Gastroesophageal sphincter (tissue), 3 donors: ENCODE measurements around the gene KIF26B.

ENCODE experiments used
- EP300 ChIP-seq: sonication (generic); formaldehyde crosslinking; IDR thresholded peaks from one replicate; pipeline ENCODE4 v1.6.1; 2017; ENCODE audit warnings: antibody characterized with exemption, mild to moderate bottlenecking
- TF ChIP-seq, protein P1 (sequence below), 4 experiments: fragments of 200-600 bp in 2 of 4; fragments of 450-650 bp in 2 of 4; sonication (generic) in 1 of 4; IDR thresholded peaks; one replicate each; pipeline ENCODE4 v1.5.1; 2017 to 2019; ENCODE audit warnings: antibody characterized with exemption in 4 of 4, mild to moderate bottlenecking in 2 of 4, moderate library complexity in 2 of 4

DNA sequence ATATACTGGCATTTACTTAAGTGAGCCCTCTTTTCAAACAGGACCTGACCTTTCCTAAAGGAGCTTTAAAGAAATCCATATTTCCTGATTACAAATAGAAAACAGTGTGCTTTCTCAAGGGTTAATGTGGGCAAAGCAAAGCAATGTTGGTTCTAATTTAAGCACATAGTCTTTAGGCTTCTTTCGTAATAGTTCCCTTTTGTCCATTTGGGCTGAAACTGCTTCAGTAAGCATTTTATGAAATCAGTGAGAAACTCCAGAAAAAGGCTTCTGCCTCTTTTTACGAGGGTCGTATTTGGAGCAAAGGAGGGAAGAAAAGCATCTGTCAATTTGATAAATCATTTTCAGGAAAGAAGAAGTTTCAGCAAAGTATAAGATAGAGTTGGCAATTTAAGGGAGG, 331.2 kb downstream of the KIF26B start:
- TF ChIP-seq EP300 = no peak
- TF ChIP-seq, protein P1, sequence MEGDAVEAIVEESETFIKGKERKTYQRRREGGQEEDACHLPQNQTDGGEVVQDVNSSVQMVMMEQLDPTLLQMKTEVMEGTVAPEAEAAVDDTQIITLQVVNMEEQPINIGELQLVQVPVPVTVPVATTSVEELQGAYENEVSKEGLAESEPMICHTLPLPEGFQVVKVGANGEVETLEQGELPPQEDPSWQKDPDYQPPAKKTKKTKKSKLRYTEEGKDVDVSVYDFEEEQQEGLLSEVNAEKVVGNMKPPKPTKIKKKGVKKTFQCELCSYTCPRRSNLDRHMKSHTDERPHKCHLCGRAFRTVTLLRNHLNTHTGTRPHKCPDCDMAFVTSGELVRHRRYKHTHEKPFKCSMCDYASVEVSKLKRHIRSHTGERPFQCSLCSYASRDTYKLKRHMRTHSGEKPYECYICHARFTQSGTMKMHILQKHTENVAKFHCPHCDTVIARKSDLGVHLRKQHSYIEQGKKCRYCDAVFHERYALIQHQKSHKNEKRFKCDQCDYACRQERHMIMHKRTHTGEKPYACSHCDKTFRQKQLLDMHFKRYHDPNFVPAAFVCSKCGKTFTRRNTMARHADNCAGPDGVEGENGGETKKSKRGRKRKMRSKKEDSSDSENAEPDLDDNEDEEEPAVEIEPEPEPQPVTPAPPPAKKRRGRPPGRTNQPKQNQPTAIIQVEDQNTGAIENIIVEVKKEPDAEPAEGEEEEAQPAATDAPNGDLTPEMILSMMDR (IDR thresholded peaks at IDR 0.05) = no peak
